ENCODE data around the gene OVAAL.

The OVAAL gene

GRCh38 chr1:180566026-180566425, 7.3 kb downstream of the OVAAL start:
- Histone ChIP-seq H3K36me3 (ENCODE audit: control insufficient read depth in 1 of 2, insufficient read depth in 2 of 2, low read length in 2 of 2) (no peaks in the 10 kb centered on the region), H3K14ac (ENCODE audit: low read length) (no peak overlapping the region), H3K4me3 (ENCODE audit: low read depth, low read length) (no peak overlapping the region), H3K27me3 (ENCODE audit: insufficient read depth, low read length) (no peaks in the 10 kb centered on the region), H3K9me3 (ENCODE audit: insufficient read depth, low read depth, low read length) (no peaks in the 10 kb centered on the region), H3K18ac (ENCODE audit: low read length) (no peak overlapping the region), H4K91ac (ENCODE audit: low read depth, low read length) (no peak overlapping the region), H2BK120ac (ENCODE audit: insufficient read depth, low read length, poor library complexity) (no peak overlapping the region), H3K79me2 (ENCODE audit: control insufficient read depth, insufficient read depth, low read length, poor library complexity) (no peaks in the 10 kb centered on the region), H3K9ac (ENCODE audit: low read length) (no peak overlapping the region), H2BK5ac (ENCODE audit: low read depth, low read length, poor library complexity) (no peak overlapping the region), H4K8ac (ENCODE audit: low read depth, low read length) (no peak overlapping the region), H3K23ac (ENCODE audit: low read length) (no peak overlapping the region), H3K4me1 (ENCODE audit: control insufficient read depth in 1 of 2, insufficient read depth in 2 of 2, low read length in 2 of 2) (peaks cover 2 to 3% of the 10 kb centered on the region in 2 experiments), H2BK12ac (ENCODE audit: low read length) (no peak overlapping the region), H3K4ac (ENCODE audit: low read depth, low read length) (no peak overlapping the region), H3K4me2 (ENCODE audit: low read length) (no peak overlapping the region), H3K79me1 (ENCODE audit: low read length) (no peaks in the 10 kb centered on the region), H2AFZ (ENCODE audit: insufficient read depth, low read length, poor library complexity) (no peak overlapping the region), H3K27ac (ENCODE audit: low read depth, low read length) (no peak overlapping the region), H4K12ac (ENCODE audit: low read depth, low read length) (no peak overlapping the region), H2AK5ac (ENCODE audit: low read length) (no peak overlapping the region)
- no CpG with 5 or more reads among the region's 6 CpGs for WGBS (ENCODE audit: extremely low coverage, insufficient coverage, insufficient read length)
- DNase-seq = no peak

- no peak overlapping the region for H3K4ac ChIP-seq (ENCODE audit: low read depth, low read length)
- H3K9ac ChIP-seq (ENCODE audit: low read length) = no peak overlapping the region
- no peak overlapping the region for H4K91ac ChIP-seq (ENCODE audit: low read depth, low read length)
- H3K14ac ChIP-seq (ENCODE audit: low read length) = no peak overlapping the region
- H2BK120ac ChIP-seq (ENCODE audit: insufficient read depth, low read length, poor library complexity) = no peak overlapping the region
- no peak overlapping the region for H3K23ac ChIP-seq (ENCODE audit: low read length)
- H3K79me2 ChIP-seq (ENCODE audit: control insufficient read depth, insufficient read depth, low read length, poor library complexity) = no peaks in the 10 kb centered on the region
- no peak overlapping the region for H2BK5ac ChIP-seq (ENCODE audit: low read depth, low read length, poor library complexity)
- WGBS (ENCODE audit: extremely low coverage, insufficient coverage, insufficient read length) = no CpG with 5 or more reads among the region's 1 CpG
- H3K18ac ChIP-seq (ENCODE audit: low read length) = no peak overlapping the region
- no peak overlapping the region for H4K12ac ChIP-seq (ENCODE audit: low read depth, low read length)
- H3K27me3 ChIP-seq (ENCODE audit: insufficient read depth, low read length) = no peaks in the 10 kb centered on the region
- no peak overlapping the region for H2AFZ ChIP-seq (ENCODE audit: insufficient read depth, low read length, poor library complexity)
- no peak overlapping the region for H4K8ac ChIP-seq (ENCODE audit: low read depth, low read length)
- H3K9me3 ChIP-seq (ENCODE audit: insufficient read depth, low read depth, low read length) = no peaks in the 10 kb centered on the region
- DNase-seq = no peak
- no peaks in the 10 kb centered on the region for H3K36me3 ChIP-seq (ENCODE audit: control insufficient read depth in 1 of 2, insufficient read depth in 2 of 2, low read length in 2 of 2)
- no peak overlapping the region for H3K4me3 ChIP-seq (ENCODE audit: low read depth, low read length)
- no peak overlapping the region for H2BK12ac ChIP-seq (ENCODE audit: low read length)
- H3K79me1 ChIP-seq (ENCODE audit: low read length) = no peaks in the 10 kb centered on the region
- no peak overlapping the region for H3K4me2 ChIP-seq (ENCODE audit: low read length)
- H3K27ac ChIP-seq (ENCODE audit: low read depth, low read length) = no peak overlapping the region
- H2AK5ac ChIP-seq (ENCODE audit: low read length) = no peak overlapping the region
- peaks cover 2 to 3% of the 10 kb centered on the region in 2 experiments for H3K4me1 ChIP-seq (ENCODE audit: control insufficient read depth in 1 of 2, insufficient read depth in 2 of 2, low read length in 2 of 2)
Observed at GRCh38 chr1:180566495-180566894, 7.7 kb downstream of the OVAAL start.

- Histone ChIP-seq H3K9me3 (ENCODE audit: insufficient read depth, low read depth, low read length) (no peaks in the 10 kb centered on the region), H3K4ac (ENCODE audit: low read depth, low read length) (no peak overlapping the region), H3K14ac (ENCODE audit: low read length) (no peak overlapping the region), H3K4me2 (ENCODE audit: low read length) (no peak overlapping the region), H3K79me1 (ENCODE audit: low read length) (no peaks in the 10 kb centered on the region), H3K4me3 (ENCODE audit: low read depth, low read length) (no peak overlapping the region), H2BK12ac (ENCODE audit: low read length) (no peak overlapping the region), H3K23ac (ENCODE audit: low read length) (no peak overlapping the region), H3K27me3 (ENCODE audit: insufficient read depth, low read length) (no peaks in the 10 kb centered on the region), H3K79me2 (ENCODE audit: control insufficient read depth, insufficient read depth, low read length, poor library complexity) (no peaks in the 10 kb centered on the region), H4K12ac (ENCODE audit: low read depth, low read length) (no peak overlapping the region), H2AFZ (ENCODE audit: insufficient read depth, low read length, poor library complexity) (no peak overlapping the region), H4K91ac (ENCODE audit: low read depth, low read length) (no peak overlapping the region), H3K18ac (ENCODE audit: low read length) (no peak overlapping the region), H2BK120ac (ENCODE audit: insufficient read depth, low read length, poor library complexity) (no peak overlapping the region), H4K8ac (ENCODE audit: low read depth, low read length) (no peak overlapping the region), H2AK5ac (ENCODE audit: low read length) (no peak overlapping the region), H3K9ac (ENCODE audit: low read length) (no peak overlapping the region), H3K36me3 (ENCODE audit: control insufficient read depth in 1 of 2, insufficient read depth in 2 of 2, low read length in 2 of 2) (no peaks in the 10 kb centered on the region), H2BK5ac (ENCODE audit: low read depth, low read length, poor library complexity) (no peak overlapping the region), H3K4me1 (ENCODE audit: control insufficient read depth in 1 of 2, insufficient read depth in 2 of 2, low read length in 2 of 2) (peaks cover 0 to 2% of the 10 kb centered on the region in 2 experiments), H3K27ac (ENCODE audit: low read depth, low read length) (no peak overlapping the region)
- WGBS (ENCODE audit: extremely low coverage, insufficient coverage, insufficient read length) = no CpG with 5 or more reads among the region's 9 CpGs
- no peak for DNase-seq
Observed at GRCh38 chr1:180567654-180568053, 8.9 kb downstream of the OVAAL start.

GRCh38 chr1:180568184-180568583, 9.4 kb downstream of the OVAAL start:
- H3K4me2 ChIP-seq (ENCODE audit: low read length) = no peak overlapping the region
- H2BK12ac ChIP-seq (ENCODE audit: low read length) = no peak overlapping the region
- no peak overlapping the region for H3K14ac ChIP-seq (ENCODE audit: low read length)
- H2BK120ac ChIP-seq (ENCODE audit: insufficient read depth, low read length, poor library complexity) = no peak overlapping the region
- H3K9me3 ChIP-seq (ENCODE audit: insufficient read depth, low read depth, low read length) = no peaks in the 10 kb centered on the region
- no peak overlapping the region for H3K18ac ChIP-seq (ENCODE audit: low read length)
- no peaks in the 10 kb centered on the region for H3K27me3 ChIP-seq (ENCODE audit: insufficient read depth, low read length)
- H3K4ac ChIP-seq (ENCODE audit: low read depth, low read length) = no peak overlapping the region
- no peak overlapping the region for H4K8ac ChIP-seq (ENCODE audit: low read depth, low read length)
- no peak overlapping the region for H2AFZ ChIP-seq (ENCODE audit: insufficient read depth, low read length, poor library complexity)
- no CpG with 5 or more reads among the region's 2 CpGs for WGBS (ENCODE audit: extremely low coverage, insufficient coverage, insufficient read length)
- no peak overlapping the region for H3K4me3 ChIP-seq (ENCODE audit: low read depth, low read length)
- H3K9ac ChIP-seq (ENCODE audit: low read length) = no peak overlapping the region
- H3K79me2 ChIP-seq (ENCODE audit: control insufficient read depth, insufficient read depth, low read length, poor library complexity) = no peaks in the 10 kb centered on the region
- H3K79me1 ChIP-seq (ENCODE audit: low read length) = no peaks in the 10 kb centered on the region
- no peak overlapping the region for H3K23ac ChIP-seq (ENCODE audit: low read length)
- H2BK5ac ChIP-seq (ENCODE audit: low read depth, low read length, poor library complexity) = no peak overlapping the region
- H2AK5ac ChIP-seq (ENCODE audit: low read length) = no peak overlapping the region
- no peak overlapping the region for H4K12ac ChIP-seq (ENCODE audit: low read depth, low read length)
- no peak overlapping the region for H4K91ac ChIP-seq (ENCODE audit: low read depth, low read length)
- no peak overlapping the region for H3K27ac ChIP-seq (ENCODE audit: low read depth, low read length)
- no peak for DNase-seq
- no peaks in the 10 kb centered on the region for H3K4me1 ChIP-seq (ENCODE audit: control insufficient read depth in 1 of 2, insufficient read depth in 2 of 2, low read length in 2 of 2)
- no peaks in the 10 kb centered on the region for H3K36me3 ChIP-seq (ENCODE audit: control insufficient read depth in 1 of 2, insufficient read depth in 2 of 2, low read length in 2 of 2)

Data from trophoblast cell (in vitro differentiated cells and primary cell).